H9 (cell line): ENCODE results near the gene KLHDC8A. TPM values are rescaled to one million over a fixed set of nuclear protein-coding genes. Genes with fewer than 3 reads are reported as not detected.
A peak's percentile ranks its signal among the peaks of the same experiment; 100 is the strongest.

Experiments
- DNase-seq: peaks from one replicate; pipeline ENCODE4 v3.0.0-alpha.2; 2017
- H2AFZ ChIP-seq: one replicate; pipeline ENCODE4 v1.6.1; 2013; ENCODE audit warnings: mild to moderate bottlenecking, low read length, control low read depth, moderate library complexity
- H2AK5ac ChIP-seq: 2 replicates; pipeline ENCODE4 v1.6.1; 2013; ENCODE audit warnings: low read length, control low read depth, mixed read lengths; ENCODE audit not compliant: insufficient read length
- H2BK120ac ChIP-seq: one replicate; pipeline ENCODE4 v1.6.1; 2013; ENCODE audit warnings: low read depth, mild to moderate bottlenecking, low read length, control low read depth, inconsistent platforms; ENCODE audit not compliant: poor library complexity, severe bottlenecking
- H2BK12ac ChIP-seq: 2 replicates; pipeline ENCODE4 v1.6.1; 2013; ENCODE audit warnings: low read length, control low read depth, mixed read lengths, low read depth; ENCODE audit not compliant: insufficient read length
- H2BK15ac ChIP-seq: 2 replicates; pipeline ENCODE4 v1.6.1; 2013; ENCODE audit warnings: low read depth, low read length, control low read depth
- H2BK20ac ChIP-seq: one replicate; pipeline ENCODE4 v1.6.1; 2013; ENCODE audit warnings: low read depth, mild to moderate bottlenecking, low read length, control low read depth, inconsistent platforms; ENCODE audit not compliant: poor library complexity, severe bottlenecking
- H2BK5ac ChIP-seq: 2 replicates; pipeline ENCODE4 v1.6.1; 2013; ENCODE audit warnings: low read length, control low read depth, mixed read lengths; ENCODE audit not compliant: insufficient read length
- H3K14ac ChIP-seq: 2 replicates; pipeline ENCODE4 v1.6.1; 2013; ENCODE audit warnings: low read length, control low read depth; ENCODE audit not compliant: insufficient read depth
- H3K18ac ChIP-seq: 2 replicates; pipeline ENCODE4 v1.6.1; 2013; ENCODE audit warnings: low read depth, mild to moderate bottlenecking, mixed read lengths, low read length, control low read depth; ENCODE audit not compliant: insufficient read length
- H3K23ac ChIP-seq: 2 replicates; pipeline ENCODE4 v1.6.1; 2013; ENCODE audit warnings: low read length, control low read depth, mixed read lengths, low read depth; ENCODE audit not compliant: insufficient read length
- H3K23me2 ChIP-seq: 2 replicates; pipeline ENCODE4 v1.6.1; 2013; ENCODE audit warnings: low read depth, mild to moderate bottlenecking, mixed read lengths, low read length, control low read depth; ENCODE audit not compliant: insufficient read length, poor library complexity, severe bottlenecking
- H3K27ac ChIP-seq: 2 replicates; pipeline ENCODE4 v1.5.1; 2013; ENCODE audit warnings: low read length, control low read depth, mixed read lengths, low read depth; ENCODE audit not compliant: insufficient read length
- H3K27me3 ChIP-seq: 2 replicates; pipeline ENCODE4 v1.6.1; 2013; ENCODE audit warnings: low read length, control low read depth, inconsistent platforms; ENCODE audit not compliant: insufficient read depth
- H3K4ac ChIP-seq: 2 replicates; pipeline ENCODE4 v1.6.1; 2013; ENCODE audit warnings: low read depth, mild to moderate bottlenecking, control low read depth, inconsistent platforms, low read length, moderate library complexity
- H3K4me1 ChIP-seq: 2 replicates; pipeline ENCODE4 v1.6.1; 2013; ENCODE audit warnings: low read length, control low read depth, inconsistent platforms; ENCODE audit not compliant: insufficient read depth
- H3K4me2 ChIP-seq: 2 replicates; pipeline ENCODE4 v1.6.1; 2013; ENCODE audit warnings: low read length, control low read depth, mixed read lengths; ENCODE audit not compliant: insufficient read length, insufficient read depth
- H3K56ac ChIP-seq: 2 replicates; pipeline ENCODE4 v1.6.1; 2013; ENCODE audit warnings: low read depth, mild to moderate bottlenecking, mixed read lengths, low read length, control low read depth; ENCODE audit not compliant: insufficient read length
- H3K79me1 ChIP-seq: 2 replicates; pipeline ENCODE4 v1.6.1; 2013; ENCODE audit warnings: low read depth, mild to moderate bottlenecking, moderate library complexity, low read length, control low read depth, inconsistent platforms; ENCODE audit not compliant: insufficient read depth, poor library complexity, severe bottlenecking
- H3K79me2 ChIP-seq: 2 replicates; pipeline ENCODE4 v1.6.1; 2013; ENCODE audit warnings: low read length, control low read depth, inconsistent platforms; ENCODE audit not compliant: insufficient read depth
- H3K9ac ChIP-seq: 2 replicates; pipeline ENCODE4 v1.6.1; 2013; ENCODE audit warnings: low read length, control low read depth, mixed read lengths; ENCODE audit not compliant: insufficient read length; ENCODE audit errors: extremely low read depth
- H3K9me3 ChIP-seq: one replicate; pipeline ENCODE4 v1.6.1; 2013; ENCODE audit warnings: low read depth, low read length, inconsistent platforms; ENCODE audit not compliant: control insufficient read depth
- H3T11ph ChIP-seq: one replicate; pipeline ENCODE4 v1.6.1; 2013; ENCODE audit warnings: mild to moderate bottlenecking, low read length, control low read depth, inconsistent platforms
- H4K20me1 ChIP-seq: one replicate; pipeline ENCODE4 v1.6.1; 2013; ENCODE audit not compliant: control insufficient read depth, insufficient read length, insufficient read depth
- H4K5ac ChIP-seq: 2 replicates; pipeline ENCODE4 v1.6.1; 2013; ENCODE audit warnings: low read depth, mild to moderate bottlenecking, mixed read lengths, low read length, control low read depth; ENCODE audit not compliant: insufficient read length
- H4K8ac ChIP-seq: replicated peaks from 2 replicates; pipeline ENCODE4 v1.6.1; 2013; ENCODE audit warnings: low read length, control low read depth, mixed read lengths, low read depth; ENCODE audit not compliant: insufficient read length
- H4K91ac ChIP-seq: 2 replicates; pipeline ENCODE4 v1.6.1; 2013; ENCODE audit warnings: low read depth, mild to moderate bottlenecking, moderate library complexity, mixed read lengths, low read length, control low read depth; ENCODE audit not compliant: insufficient read length
- H3K27ac Mint-ChIP-seq, 3 experiments: 2 replicates in 2 of 3; 3 replicates in 1 of 3; pipeline ENCODE4 v1.8.0; 2020 to 2021; ENCODE audit warnings: mixed read lengths in 3 of 3, mild to moderate bottlenecking in 1 of 3, moderate library complexity in 1 of 3
- H3K27me3 Mint-ChIP-seq: 2 replicates; pipeline ENCODE4 v1.8.0; 2021; ENCODE audit warnings: low read depth, mild to moderate bottlenecking, moderate library complexity, mixed read lengths
- H3K36me3 Mint-ChIP-seq, 3 experiments: 2 replicates in 2 of 3; 3 replicates in 1 of 3; pipeline ENCODE4 v1.8.0; 2020 to 2021; ENCODE audit warnings: low read depth in 3 of 3, mixed read lengths in 3 of 3; ENCODE audit not compliant: insufficient read depth in 1 of 3
- H3K4me1 Mint-ChIP-seq, 2 experiments: 2 replicates each; pipeline ENCODE4 v1.8.0; 2020; ENCODE audit warnings: mixed read lengths in 2 of 2
- H3K4me3 Mint-ChIP-seq, 2 experiments: 2 replicates in 1 of 2; 3 replicates in 1 of 2; pipeline ENCODE4 v1.8.0; 2020 to 2021; ENCODE audit warnings: mild to moderate bottlenecking in 2 of 2, mixed read lengths in 2 of 2, moderate library complexity in 1 of 2
- H3K9me3 Mint-ChIP-seq, 2 experiments: 2 replicates in 1 of 2; 3 replicates in 1 of 2; pipeline ENCODE4 v1.8.0; 2020; ENCODE audit warnings: mild to moderate bottlenecking in 2 of 2, mixed read lengths in 2 of 2, moderate library complexity in 1 of 2
- CTCF ChIP-seq: fragments of 200-600 bp; sonication (generic); conservative IDR thresholded peaks from 3 replicates; pipeline ENCODE4 v1.8.0; 2021; ENCODE audit warnings: antibody characterized with exemption, mild to moderate bottlenecking
- WGBS: extraction: QIAGEN DNeasy Blood & Tissue Kit; methylation state at CpG from one replicate; pipeline ENCODE4 v1.1.7; 2013; ENCODE audit warnings: missing lambda C conversion rate, low lambda C conversion rate, mixed read lengths; ENCODE audit not compliant: insufficient read length; ENCODE audit errors: extremely low coverage; 5-methylcytosine and 5-hydroxymethylcytosine counted together
- total RNA-seq: library from RNA; stranded (reverse); gene quantifications from 2 replicates; pipeline ENCODE4 v1.2.1, GENCODE V29; 2021

KLHDC8A gene
- total RNA-seq, 1 experiment from 2014 or later, result 0.96 TPM

GRCh38 chr1:205293350-205294074, 63.2 kb downstream of the KLHDC8A start:
- Histone ChIP-seq H3K27ac (peak overlapping the region; percentile 96), H4K5ac (peak overlapping the region; percentile 88), H4K91ac (peak overlapping the region; percentile 87), H3K27me3 (no peaks in the 10 kb centered on the region), H3K9ac (no peak overlapping the region), H2BK20ac (no peak overlapping the region), H3K79me1 (no peaks in the 10 kb centered on the region), H2AFZ (no peak overlapping the region), H3K18ac (peak overlapping the region; percentile 92), H3K9me3 (no peaks in the 10 kb centered on the region), H2BK5ac (peak overlapping the region; percentile 64), H3K79me2 (no peaks in the 10 kb centered on the region), H2AK5ac (peak overlapping the region; percentile 38), H3K56ac (no peak overlapping the region), H3K4me2 (no peak overlapping the region), H2BK15ac (no peak overlapping the region), H3K23me2 (no peaks in the 10 kb centered on the region), H2BK120ac (peak overlapping the region; percentile 71), H3K4me1 (peaks cover 15% of the 10 kb centered on the region), H3K4ac (peak overlapping the region; percentile 88), H4K20me1 (no peaks in the 10 kb centered on the region), H3K23ac (no peak overlapping the region), H3T11ph (peak overlapping the region; percentile 24), H3K14ac (peak overlapping the region; percentile 88), H4K8ac (peak overlapping the region; percentile 24), H2BK12ac (peak overlapping the region; percentile 59)
- WGBS, result no CpG with 5 or more reads among the region's 10 CpGs
- H3K27ac Mint-ChIP-seq, result peak overlapping the region; percentile 96 to 100 (median 97); a peak in 6 of 7 replicates
- DNase-seq, result peak; percentile 27
- peaks cover 45 to 53% of the 10 kb centered on the region in 2 experiments for H3K4me1 Mint-ChIP-seq
- 0 out of 5 replicates have a peak overlapping the region, but pooled peaks of 1 of the 2 experiments have one; percentile 54 for H3K4me3 Mint-ChIP-seq
- no peaks in the 10 kb centered on the region for H3K27me3 Mint-ChIP-seq
- no peaks in the 10 kb centered on the region; a peak in 1 of 7 replicates for H3K36me3 Mint-ChIP-seq
- TF ChIP-seq CTCF, result no peak
- no peaks in the 10 kb centered on the region for H3K9me3 Mint-ChIP-seq
